ENCODE measurements around the gene PRPF40B.

The PRPF40B gene

DNA sequence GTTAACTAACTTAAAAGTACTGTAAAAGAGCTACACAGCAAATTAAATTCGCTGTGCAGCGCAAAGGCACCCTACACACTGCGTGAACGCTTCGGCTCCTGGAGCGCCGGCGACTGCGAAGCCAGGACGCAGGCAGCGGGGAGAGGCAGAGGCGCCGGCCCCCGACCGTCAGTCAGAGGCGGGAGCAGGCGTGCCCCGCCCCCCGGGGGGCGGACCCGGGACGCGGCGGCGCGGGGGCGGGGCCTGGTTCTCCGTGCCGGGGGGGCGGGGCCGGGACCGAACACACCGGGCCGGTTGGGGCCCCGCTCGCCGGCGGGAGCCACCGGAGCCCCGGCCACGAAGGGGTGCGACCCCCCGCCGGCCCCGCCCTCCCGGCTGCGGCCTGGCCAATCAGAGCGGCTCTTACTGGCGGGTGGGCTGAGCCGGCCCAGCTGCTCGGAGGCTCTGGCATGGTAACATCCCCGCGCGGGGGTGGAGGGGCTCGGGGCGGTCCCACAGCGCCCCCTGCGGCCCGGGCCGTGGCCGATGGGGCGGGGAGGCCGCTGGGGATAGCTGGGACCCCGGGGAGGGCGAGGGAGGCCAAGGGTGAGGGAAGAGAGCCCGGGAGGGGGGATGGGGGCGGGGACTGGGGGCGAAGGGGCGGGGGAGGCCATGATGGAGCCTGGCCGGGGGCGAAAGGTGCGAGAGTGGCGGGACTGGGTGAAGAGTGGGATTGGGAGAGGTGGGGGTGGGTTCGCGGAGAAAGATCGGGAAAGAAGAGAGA lies at the start of gene PRPF40B:
Gene PRPF40B, plus strand, starts transcription at position 420 of the 763 bp plus-strand sequence. Its CDS starts 30 bp downstream, at position 450.
- H3K4me3 ChIP-seq (ENCODE audit: low read length) = peak within 1 kb of the TSS; percentile 65
- peak; percentile 86 for DNase-seq (ENCODE audit: low read depth)

DNA sequence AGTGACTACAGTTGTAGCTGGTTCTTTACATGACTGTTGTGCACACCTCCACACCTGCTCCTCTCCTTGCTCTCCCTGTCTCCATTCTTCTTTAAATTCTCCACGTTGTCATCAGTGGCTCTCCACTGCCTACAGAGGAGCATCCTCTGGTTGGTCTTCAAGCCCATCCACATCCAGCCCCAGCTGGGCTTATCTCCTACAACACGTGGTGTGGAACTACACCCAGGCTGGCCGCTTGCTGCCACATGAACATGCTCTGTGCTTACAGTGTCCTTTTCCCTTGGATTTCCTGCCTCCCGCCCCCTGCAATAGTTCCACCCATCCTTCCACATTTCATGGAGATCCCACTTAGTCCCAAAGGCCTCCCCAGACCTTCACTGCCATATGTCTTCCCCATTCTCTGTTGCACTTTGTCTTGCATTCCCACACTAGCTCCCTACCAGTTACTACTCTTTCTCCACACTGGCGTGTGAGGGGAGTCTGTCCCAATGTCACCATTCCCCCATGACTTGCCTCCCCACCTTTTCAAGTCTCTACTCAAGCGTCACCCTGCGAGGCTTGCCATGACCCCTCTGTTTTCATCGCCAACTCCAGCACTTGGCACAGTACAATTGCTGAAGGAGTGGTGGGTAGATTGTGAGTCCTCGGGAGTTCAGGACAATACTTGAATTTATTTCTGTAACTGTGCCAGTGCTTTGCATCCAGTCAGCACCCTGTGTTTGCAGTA lies 45.6 kb upstream of the PRPF40B start:
- no peak for DNase-seq (ENCODE audit: low read depth)
- H3K4me3 ChIP-seq (ENCODE audit: low read length) = no peak overlapping the region
- TF ChIP-seq, protein P1, sequence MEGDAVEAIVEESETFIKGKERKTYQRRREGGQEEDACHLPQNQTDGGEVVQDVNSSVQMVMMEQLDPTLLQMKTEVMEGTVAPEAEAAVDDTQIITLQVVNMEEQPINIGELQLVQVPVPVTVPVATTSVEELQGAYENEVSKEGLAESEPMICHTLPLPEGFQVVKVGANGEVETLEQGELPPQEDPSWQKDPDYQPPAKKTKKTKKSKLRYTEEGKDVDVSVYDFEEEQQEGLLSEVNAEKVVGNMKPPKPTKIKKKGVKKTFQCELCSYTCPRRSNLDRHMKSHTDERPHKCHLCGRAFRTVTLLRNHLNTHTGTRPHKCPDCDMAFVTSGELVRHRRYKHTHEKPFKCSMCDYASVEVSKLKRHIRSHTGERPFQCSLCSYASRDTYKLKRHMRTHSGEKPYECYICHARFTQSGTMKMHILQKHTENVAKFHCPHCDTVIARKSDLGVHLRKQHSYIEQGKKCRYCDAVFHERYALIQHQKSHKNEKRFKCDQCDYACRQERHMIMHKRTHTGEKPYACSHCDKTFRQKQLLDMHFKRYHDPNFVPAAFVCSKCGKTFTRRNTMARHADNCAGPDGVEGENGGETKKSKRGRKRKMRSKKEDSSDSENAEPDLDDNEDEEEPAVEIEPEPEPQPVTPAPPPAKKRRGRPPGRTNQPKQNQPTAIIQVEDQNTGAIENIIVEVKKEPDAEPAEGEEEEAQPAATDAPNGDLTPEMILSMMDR (IDR thresholded peaks at IDR 0.05; ENCODE audit: insufficient read depth, low read depth, low read length, missing control alignments) = no peak

More for the DNA sequence above, at the start of gene PRPF40B:
- TF ChIP-seq, protein P1 (IDR thresholded peaks at IDR 0.05; ENCODE audit: insufficient read depth, low read depth, low read length, missing control alignments) = no peak

DNA sequence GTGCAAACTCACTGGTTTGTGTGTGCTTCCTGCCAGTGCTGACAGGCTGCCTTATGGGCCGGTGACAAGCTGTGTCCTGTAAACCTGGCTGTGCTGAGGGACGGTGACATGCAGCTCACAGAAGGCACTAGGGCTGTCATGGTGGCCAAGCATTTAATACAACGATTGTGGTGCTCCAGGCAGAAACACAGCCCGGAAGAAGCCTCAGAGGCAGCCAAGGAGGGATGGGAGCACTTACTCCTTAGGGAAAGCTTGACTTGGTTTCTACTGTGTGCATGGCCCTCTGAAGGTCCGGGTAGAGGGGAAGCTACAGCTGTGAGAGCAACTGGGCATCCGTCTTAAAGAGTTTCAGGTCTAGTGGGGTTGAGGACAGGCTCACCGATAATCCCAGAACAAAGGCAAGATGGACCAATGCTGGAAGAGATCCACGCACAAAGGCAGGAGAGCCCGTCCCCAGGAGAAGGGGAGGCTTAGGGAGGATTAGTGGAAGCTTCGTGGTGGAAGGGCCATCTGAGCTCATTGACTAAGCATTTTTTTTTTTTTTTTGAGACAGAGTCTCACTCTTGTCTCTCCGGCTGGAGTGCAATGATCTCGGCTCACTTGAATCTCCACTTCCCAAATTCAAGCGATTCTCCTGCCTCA lies 44.8 kb upstream of the PRPF40B start:
- TF ChIP-seq, protein P1 (IDR thresholded peaks at IDR 0.05; ENCODE audit: insufficient read depth, low read depth, low read length, missing control alignments) = no peak
- H3K4me3 ChIP-seq (ENCODE audit: low read length) = no peak overlapping the region
- DNase-seq (ENCODE audit: low read depth) = no peak

DNA sequence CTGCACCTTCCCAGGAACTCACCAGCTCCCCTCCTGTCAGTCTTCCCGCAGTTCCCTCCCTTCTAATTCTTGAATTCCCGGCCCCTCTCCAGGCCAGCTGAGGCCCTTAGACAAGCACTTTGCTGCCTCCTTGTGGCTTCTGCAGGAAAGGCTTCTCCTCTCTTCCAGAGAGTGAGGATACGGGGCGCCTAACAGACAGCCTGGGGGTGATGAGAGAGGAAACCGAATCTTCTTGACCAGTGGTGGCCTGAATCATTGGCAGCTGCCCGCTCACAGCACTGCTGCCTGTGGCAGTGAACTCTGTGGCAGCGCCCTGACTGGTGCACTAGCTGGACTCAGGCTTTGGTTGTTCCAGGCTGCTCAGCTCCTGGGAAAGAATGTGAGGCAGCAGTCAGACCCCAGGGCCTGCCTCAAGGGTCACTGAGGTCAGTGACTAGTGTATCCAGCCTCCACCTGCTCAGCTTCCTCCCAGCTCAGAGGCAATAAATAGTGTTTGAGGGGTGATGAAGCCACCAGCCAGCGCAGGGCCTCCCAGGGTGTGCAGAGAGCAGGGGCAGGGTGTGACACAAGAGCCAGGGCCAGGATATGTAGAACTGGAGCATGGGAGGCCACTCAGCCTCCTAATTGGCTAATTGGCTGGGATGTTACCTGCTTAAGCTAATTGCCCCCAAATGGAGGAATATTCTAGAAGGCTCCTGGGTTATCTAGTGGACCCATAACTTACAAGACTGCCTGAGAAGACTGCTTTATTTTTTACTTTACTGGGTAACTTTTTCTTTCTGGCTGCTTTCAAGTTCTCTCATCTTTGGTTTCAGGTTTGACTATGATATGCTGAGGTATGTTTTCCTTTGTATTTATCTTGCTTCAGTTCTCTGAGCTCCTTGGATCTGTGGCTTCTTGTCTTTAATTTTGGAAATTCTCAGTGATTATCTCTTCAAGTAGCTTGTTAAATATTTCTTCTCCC lies 42.5 kb upstream of the PRPF40B start:
- H3K4me3 ChIP-seq (ENCODE audit: low read length) = no peak overlapping the region
- peak; percentile 75 for DNase-seq (ENCODE audit: low read depth)
- TF ChIP-seq, protein P1 (IDR thresholded peaks at IDR 0.05; ENCODE audit: insufficient read depth, low read depth, low read length, missing control alignments) = peak; percentile 96

DNA sequence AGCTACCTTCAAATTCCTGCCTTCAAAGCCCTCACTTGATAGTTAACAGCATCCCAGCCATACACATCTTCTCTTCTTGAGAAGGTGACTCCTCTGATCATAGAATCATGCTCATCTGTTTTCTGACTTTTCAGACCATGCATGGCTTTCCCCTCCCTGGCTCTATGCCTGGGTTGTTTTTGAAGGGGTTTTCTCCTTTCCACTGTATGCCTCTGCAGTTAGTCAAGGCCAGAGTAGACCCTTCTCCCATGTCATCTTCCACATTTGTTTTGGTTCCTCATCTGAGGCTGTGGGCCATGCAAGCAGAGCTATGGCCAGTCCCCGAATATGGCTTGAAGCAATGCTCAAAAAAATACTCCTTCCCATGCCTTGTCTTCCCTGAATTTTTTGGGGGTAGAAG lies 41.2 kb upstream of the PRPF40B start:
- no peak overlapping the region for H3K4me3 ChIP-seq (ENCODE audit: low read length)
- no peak for DNase-seq (ENCODE audit: low read depth)
- TF ChIP-seq, protein P1 (IDR thresholded peaks at IDR 0.05; ENCODE audit: insufficient read depth, low read depth, low read length, missing control alignments) = no peak

DNA sequence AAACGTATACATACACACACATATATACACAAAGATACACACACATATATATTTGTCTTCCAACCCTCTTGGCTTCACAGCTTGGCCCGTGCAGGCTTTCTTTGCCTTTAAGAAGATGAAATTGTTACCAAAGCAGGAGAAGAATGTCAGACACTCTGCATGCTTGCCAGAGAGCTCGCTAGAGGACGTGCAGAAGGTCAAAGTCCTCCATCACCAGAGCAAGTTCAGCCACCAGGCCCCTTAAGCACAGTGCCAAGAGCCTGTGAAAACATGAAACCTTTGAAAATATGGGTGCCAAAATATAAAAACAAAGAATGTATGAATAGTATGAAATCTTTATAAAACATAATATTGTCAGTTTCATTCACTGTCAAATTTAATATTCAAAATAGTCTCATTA lies 40.5 kb upstream of the PRPF40B start:
- DNase-seq (ENCODE audit: low read depth) = no peak
- TF ChIP-seq, protein P1 (IDR thresholded peaks at IDR 0.05; ENCODE audit: insufficient read depth, low read depth, low read length, missing control alignments) = no peak

More for the DNA sequence above, 40.5 kb upstream of the PRPF40B start:
- no peak overlapping the region for H3K4me3 ChIP-seq (ENCODE audit: low read length)
